ENCODE data around the gene MED15.

The MED15 gene

GRCh38 chr22:20611418-20611817, 104.0 kb downstream of the MED15 start:
- Histone ChIP-seq H3K4me1 (ENCODE audit: control insufficient read depth in 1 of 2, insufficient read depth in 1 of 2, low read depth in 1 of 2, low read length in 1 of 2) (no peaks in the 10 kb centered on the region), H3K27ac (no peak overlapping the region), H3K9me3 (no peaks in the 10 kb centered on the region), H3K4me3 (ENCODE audit: low read depth in 1 of 2, low read length in 1 of 2) (no peak overlapping the region), H3K27me3 (no peaks in the 10 kb centered on the region), H3K36me3 (no peaks in the 10 kb centered on the region)
- TF ChIP-seq, protein P1, sequence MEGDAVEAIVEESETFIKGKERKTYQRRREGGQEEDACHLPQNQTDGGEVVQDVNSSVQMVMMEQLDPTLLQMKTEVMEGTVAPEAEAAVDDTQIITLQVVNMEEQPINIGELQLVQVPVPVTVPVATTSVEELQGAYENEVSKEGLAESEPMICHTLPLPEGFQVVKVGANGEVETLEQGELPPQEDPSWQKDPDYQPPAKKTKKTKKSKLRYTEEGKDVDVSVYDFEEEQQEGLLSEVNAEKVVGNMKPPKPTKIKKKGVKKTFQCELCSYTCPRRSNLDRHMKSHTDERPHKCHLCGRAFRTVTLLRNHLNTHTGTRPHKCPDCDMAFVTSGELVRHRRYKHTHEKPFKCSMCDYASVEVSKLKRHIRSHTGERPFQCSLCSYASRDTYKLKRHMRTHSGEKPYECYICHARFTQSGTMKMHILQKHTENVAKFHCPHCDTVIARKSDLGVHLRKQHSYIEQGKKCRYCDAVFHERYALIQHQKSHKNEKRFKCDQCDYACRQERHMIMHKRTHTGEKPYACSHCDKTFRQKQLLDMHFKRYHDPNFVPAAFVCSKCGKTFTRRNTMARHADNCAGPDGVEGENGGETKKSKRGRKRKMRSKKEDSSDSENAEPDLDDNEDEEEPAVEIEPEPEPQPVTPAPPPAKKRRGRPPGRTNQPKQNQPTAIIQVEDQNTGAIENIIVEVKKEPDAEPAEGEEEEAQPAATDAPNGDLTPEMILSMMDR (IDR thresholded peaks at IDR 0.05): no peak

GRCh38 chr22:20613301-20613700, 105.9 kb downstream of the MED15 start:
- H3K4me1 ChIP-seq (ENCODE audit: control insufficient read depth in 1 of 2, insufficient read depth in 1 of 2, low read depth in 1 of 2, low read length in 1 of 2): no peaks in the 10 kb centered on the region
- no peaks in the 10 kb centered on the region for H3K36me3 ChIP-seq
- H3K4me3 ChIP-seq (ENCODE audit: low read depth in 1 of 2, low read length in 1 of 2): no peak overlapping the region
- no peaks in the 10 kb centered on the region for H3K9me3 ChIP-seq
- TF ChIP-seq, protein P1 (IDR thresholded peaks at IDR 0.05): no peak
- no peak overlapping the region for H3K27ac ChIP-seq
- no peaks in the 10 kb centered on the region for H3K27me3 ChIP-seq

- TF ChIP-seq, protein P1 (IDR thresholded peaks at IDR 0.05): no peak
- Histone ChIP-seq H3K27me3 (no peaks in the 10 kb centered on the region), H3K27ac (no peak overlapping the region)
Observed at GRCh38 chr22:20615021-20615420, 107.6 kb downstream of the MED15 start.

GRCh38 chr22:20615533-20616450, 108.4 kb downstream of the MED15 start:
- no peaks in the 10 kb centered on the region for H3K9me3 ChIP-seq
- TF ChIP-seq, protein P1 (IDR thresholded peaks at IDR 0.05): no peak
- H3K4me3 ChIP-seq (ENCODE audit: low read depth in 1 of 2, low read length in 1 of 2): no peak overlapping the region
- H3K4me1 ChIP-seq (ENCODE audit: control insufficient read depth in 1 of 2, insufficient read depth in 1 of 2, low read depth in 1 of 2, low read length in 1 of 2): no peaks in the 10 kb centered on the region
- no peak overlapping the region for H3K27ac ChIP-seq
- H3K36me3 ChIP-seq: no peaks in the 10 kb centered on the region
- no peaks in the 10 kb centered on the region for H3K27me3 ChIP-seq

More at GRCh38 chr22:20615021-20615420, 107.6 kb downstream of the MED15 start:
- no peak overlapping the region for H3K4me3 ChIP-seq (ENCODE audit: low read depth in 1 of 2, low read length in 1 of 2)
- H3K9me3 ChIP-seq: no peaks in the 10 kb centered on the region
- H3K36me3 ChIP-seq: no peaks in the 10 kb centered on the region
- H3K4me1 ChIP-seq (ENCODE audit: control insufficient read depth in 1 of 2, insufficient read depth in 1 of 2, low read depth in 1 of 2, low read length in 1 of 2): no peaks in the 10 kb centered on the region

GRCh38 chr22:20616451-20617043, 109.1 kb downstream of the MED15 start:
- H3K4me1 ChIP-seq (ENCODE audit: control insufficient read depth in 1 of 2, insufficient read depth in 1 of 2, low read depth in 1 of 2, low read length in 1 of 2): no peaks in the 10 kb centered on the region
- H3K36me3 ChIP-seq: no peaks in the 10 kb centered on the region
- TF ChIP-seq, protein P1 (IDR thresholded peaks at IDR 0.05): no peak
- no peaks in the 10 kb centered on the region for H3K9me3 ChIP-seq
- no peak overlapping the region for H3K27ac ChIP-seq
- no peak overlapping the region for H3K4me3 ChIP-seq (ENCODE audit: low read depth in 1 of 2, low read length in 1 of 2)
- H3K27me3 ChIP-seq: no peaks in the 10 kb centered on the region
